Muscle layer of duodenum (tissue), 2 donors: ENCODE measurements around the gene TOGARAM1.

ENCODE experiments used
- H3K27ac ChIP-seq: one replicate; pipeline ENCODE4 v1.7.0; 2013; ENCODE audit warnings: mild to moderate bottlenecking, low read length
- H3K27me3 ChIP-seq: one replicate; pipeline ENCODE4 v1.7.0; 2013; ENCODE audit warnings: low read depth, mild to moderate bottlenecking, control low read depth, low read length
- H3K36me3 ChIP-seq, 2 donors: one replicate each; pipeline ENCODE4 v1.7.0; 2013; ENCODE audit warnings: low read length in 2 of 2, control low read depth in 1 of 2, mild to moderate bottlenecking in 1 of 2; ENCODE audit not compliant: insufficient read depth in 2 of 2, control insufficient read depth in 1 of 2
- H3K4me1 ChIP-seq, 2 donors: one replicate each; pipeline ENCODE4 v1.7.0; 2013; ENCODE audit warnings: low read length in 2 of 2, mild to moderate bottlenecking in 2 of 2, control low read depth in 1 of 2, moderate library complexity in 1 of 2; ENCODE audit not compliant: insufficient read depth in 2 of 2, control insufficient read depth in 1 of 2
- H3K4me3 ChIP-seq, 2 donors: one replicate each; pipeline ENCODE4 v1.7.0; 2013; ENCODE audit warnings: low read length in 2 of 2, low read depth in 1 of 2, mild to moderate bottlenecking in 1 of 2
- H3K9me3 ChIP-seq, 2 donors: one replicate each; pipeline ENCODE4 v1.7.0; 2013; ENCODE audit warnings: low read length in 2 of 2, control low read depth in 1 of 2, mild to moderate bottlenecking in 1 of 2; ENCODE audit not compliant: control insufficient read depth in 1 of 2
- donor health status: healthy.

The TOGARAM1 gene

DNA sequence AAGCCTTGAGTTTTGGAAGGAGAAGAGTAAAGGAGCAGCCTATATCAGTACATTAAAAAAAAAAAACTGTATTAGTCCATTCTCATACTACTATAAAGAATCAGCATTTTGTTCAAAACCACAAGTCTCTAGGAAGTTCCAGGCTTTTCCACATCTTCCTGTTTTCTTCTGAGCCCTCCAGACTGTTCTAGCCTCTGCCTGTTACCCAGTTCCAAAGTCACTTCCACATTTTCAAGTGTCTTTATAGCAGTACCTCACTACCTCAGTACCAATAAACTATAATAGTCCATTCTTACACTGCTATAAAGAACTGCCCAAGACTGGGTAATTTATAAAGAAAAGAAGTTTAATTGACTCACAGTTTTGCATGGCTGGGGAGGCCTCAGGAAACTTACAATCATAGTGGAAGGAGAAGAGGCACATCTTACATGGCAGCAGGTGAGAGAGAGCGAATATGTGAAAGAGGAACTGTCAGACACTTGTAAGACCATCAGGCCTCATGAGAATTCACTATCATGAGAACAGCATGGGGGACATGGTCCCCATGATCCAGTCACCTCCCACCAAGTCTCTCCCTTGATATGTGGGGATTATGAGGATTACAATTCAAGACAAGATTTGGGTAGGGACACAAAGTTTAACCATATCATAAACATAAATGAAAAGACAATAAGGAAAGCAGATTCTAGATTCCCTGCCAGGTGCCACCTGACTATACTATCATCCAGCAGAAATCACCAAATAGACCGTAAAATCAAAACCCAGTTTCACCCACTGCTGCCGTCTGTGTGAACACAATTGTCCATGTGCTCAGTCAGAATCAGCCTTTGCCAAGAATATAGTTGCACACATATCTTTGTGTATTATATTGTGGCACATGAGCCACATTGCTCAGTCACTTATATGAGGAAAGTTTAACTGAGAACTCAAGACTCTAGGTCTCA, 27.8 kb downstream of the TOGARAM1 start:
- H3K4me1 ChIP-seq = no peaks in the 10 kb centered on the region
- no peaks in the 10 kb centered on the region for H3K9me3 ChIP-seq
- no peaks in the 10 kb centered on the region for H3K36me3 ChIP-seq
- no peaks in the 10 kb centered on the region for H3K27me3 ChIP-seq
- no peak overlapping the region for H3K27ac ChIP-seq
- H3K4me3 ChIP-seq = no peak overlapping the region

DNA sequence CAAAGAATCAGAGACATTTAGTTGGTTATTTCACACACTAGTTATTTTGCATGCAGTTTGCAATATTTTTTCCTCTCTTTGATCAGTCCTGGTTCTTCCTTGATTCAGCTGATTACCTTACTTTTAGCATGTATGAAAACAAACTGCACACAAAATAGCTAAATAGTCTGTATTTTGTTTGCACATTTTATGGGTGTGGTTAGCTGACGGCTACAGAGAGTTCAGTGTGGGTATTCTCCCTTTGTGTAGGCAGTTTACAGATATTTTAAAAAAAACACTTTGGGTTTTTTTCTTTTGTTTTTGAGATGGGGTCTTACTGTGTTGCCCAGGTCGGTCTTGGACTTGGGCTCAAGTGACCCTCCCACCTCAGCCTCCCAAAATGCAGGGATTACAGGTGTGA, 28.5 kb downstream of the TOGARAM1 start:
- no peak overlapping the region for H3K27ac ChIP-seq

DNA sequence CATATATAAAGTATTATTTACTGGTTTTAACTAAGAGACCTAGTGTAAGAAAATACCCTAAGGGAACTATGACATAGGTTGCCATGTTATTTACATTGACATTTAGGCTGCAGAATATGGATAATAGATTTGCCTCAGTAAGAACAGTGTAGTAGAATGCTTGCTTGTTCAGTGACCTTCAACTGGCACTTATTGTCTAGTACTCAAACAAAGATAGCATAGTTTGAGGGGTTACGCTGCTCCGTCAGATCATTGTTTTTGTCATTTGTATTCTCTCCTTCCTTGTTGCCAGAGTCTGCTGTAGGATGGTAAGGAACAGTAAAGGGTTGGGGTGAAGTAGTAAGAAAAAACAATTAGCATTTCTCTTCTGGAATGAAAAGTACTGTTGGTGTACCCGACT, 33.2 kb downstream of the TOGARAM1 start:
- H3K27ac ChIP-seq = no peak overlapping the region
- peaks cover 0 to 2% of the 10 kb centered on the region in 2 donors for H3K36me3 ChIP-seq
- H3K9me3 ChIP-seq = no peaks in the 10 kb centered on the region
- no peaks in the 10 kb centered on the region for H3K27me3 ChIP-seq
- no peak overlapping the region for H3K4me3 ChIP-seq
- H3K4me1 ChIP-seq = no peaks in the 10 kb centered on the region

More for the DNA sequence above, 28.5 kb downstream of the TOGARAM1 start:
- Histone ChIP-seq H3K4me3 (no peak overlapping the region), H3K9me3 (no peaks in the 10 kb centered on the region), H3K27me3 (no peaks in the 10 kb centered on the region), H3K4me1 (no peaks in the 10 kb centered on the region), H3K36me3 (no peaks in the 10 kb centered on the region)

DNA sequence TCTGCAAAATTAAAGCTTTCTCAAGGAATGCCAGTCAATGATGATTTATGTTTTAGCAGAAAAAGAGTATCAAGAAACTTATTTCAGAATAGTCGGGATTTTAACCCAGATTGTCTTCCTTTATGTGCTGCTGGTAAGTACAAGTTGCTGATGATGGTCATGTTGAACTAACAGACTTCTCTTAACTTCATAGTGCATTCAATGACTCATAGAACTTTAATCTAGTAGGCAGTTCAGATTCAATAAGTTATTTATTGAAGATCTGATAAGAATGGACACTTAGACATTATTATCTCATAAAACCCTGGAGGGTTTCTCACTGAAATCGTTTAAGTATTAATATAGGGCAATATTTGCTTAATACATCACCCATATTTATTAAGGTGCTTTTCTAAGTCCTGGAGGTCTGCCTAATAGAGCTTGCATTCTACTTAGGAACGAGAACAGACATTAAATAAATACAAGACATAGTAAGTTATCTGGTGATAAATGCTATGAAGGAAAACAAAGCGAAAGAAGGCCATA, 33.8 kb downstream of the TOGARAM1 start:
- Histone ChIP-seq H3K27ac (no peak overlapping the region), H3K4me3 (no peak overlapping the region), H3K9me3 (no peaks in the 10 kb centered on the region), H3K4me1 (no peaks in the 10 kb centered on the region), H3K27me3 (no peaks in the 10 kb centered on the region), H3K36me3 (peaks cover 0 to 8% of the 10 kb centered on the region in 2 donors)

DNA sequence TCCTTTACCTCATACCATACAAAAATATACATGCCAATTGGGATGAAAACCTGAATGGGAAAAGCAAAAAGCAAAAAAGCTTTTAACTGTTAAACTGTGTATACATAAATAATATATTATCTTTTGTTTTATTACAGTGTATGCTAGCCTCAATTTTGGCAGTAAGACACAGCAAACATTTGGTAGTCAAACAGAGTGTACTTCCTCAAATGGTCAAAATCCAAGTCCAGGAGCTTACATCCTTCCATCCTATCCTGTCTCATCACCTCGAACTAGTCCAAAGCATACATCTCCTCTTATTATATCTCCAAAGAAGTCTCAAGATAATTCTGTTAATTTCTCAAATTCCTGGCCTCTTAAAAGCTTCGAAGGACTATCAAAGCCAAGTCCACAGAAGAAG, 41.9 kb downstream of the TOGARAM1 start:
- H3K9me3 ChIP-seq = no peaks in the 10 kb centered on the region
- H3K4me3 ChIP-seq = no peak overlapping the region
- H3K27ac ChIP-seq = no peak overlapping the region
- no peaks in the 10 kb centered on the region for H3K4me1 ChIP-seq
- peaks cover 5 to 10% of the 10 kb centered on the region in 2 donors for H3K36me3 ChIP-seq
- no peaks in the 10 kb centered on the region for H3K27me3 ChIP-seq

DNA sequence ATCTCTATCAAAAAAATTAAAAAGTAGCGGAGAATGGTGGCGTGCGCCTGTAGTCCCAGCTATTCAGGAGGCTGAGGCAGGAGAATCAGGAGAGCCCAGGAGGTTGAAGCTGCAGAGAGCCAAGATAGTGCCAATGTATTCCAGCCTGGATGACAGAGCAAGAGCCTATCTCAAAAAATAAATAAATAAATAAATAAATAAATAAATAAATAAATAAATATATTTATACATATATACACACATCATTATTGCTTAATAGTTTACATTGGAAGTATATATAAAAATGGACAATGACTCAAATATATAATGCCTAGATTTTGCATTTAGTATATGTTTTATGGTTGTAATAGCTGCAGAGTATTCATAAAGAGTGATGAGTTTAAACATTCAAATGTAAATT, 53.1 kb downstream of the TOGARAM1 start:
- no peak overlapping the region for H3K4me3 ChIP-seq
- peaks cover 7 to 19% of the 10 kb centered on the region in 2 donors for H3K36me3 ChIP-seq
- H3K27ac ChIP-seq = no peak overlapping the region
- H3K27me3 ChIP-seq = no peaks in the 10 kb centered on the region
- no peaks in the 10 kb centered on the region for H3K9me3 ChIP-seq
- H3K4me1 ChIP-seq = no peaks in the 10 kb centered on the region

DNA sequence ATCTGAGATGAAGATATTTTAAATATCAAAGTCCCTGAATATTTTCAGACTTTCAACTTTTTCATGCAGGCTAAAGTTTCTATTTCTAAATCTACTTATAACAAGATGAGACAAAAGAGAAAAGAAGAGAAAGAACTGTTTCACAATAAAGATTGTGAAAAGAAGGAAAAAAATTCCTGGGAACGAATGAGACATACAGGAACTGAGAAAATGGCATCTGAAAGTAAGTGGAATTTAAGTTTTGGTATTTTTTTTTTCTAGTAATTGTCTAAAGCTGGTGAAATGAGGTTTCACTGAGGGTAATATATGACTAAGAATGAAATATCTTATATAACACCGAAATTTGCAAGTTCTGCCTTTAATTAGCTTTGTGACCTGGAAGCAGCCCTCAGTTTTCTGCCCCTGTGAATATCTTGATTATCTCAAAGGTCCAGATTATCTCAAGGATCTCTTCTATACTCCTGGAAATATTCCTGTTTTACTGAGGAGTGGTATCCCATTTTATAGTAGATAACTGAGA, 66.2 kb downstream of the TOGARAM1 start:
- Histone ChIP-seq H3K4me1 (no peaks in the 10 kb centered on the region), H3K9me3 (no peaks in the 10 kb centered on the region), H3K27ac (no peak overlapping the region), H3K27me3 (no peaks in the 10 kb centered on the region), H3K36me3 (peaks cover 12 to 34% of the 10 kb centered on the region in 2 donors), H3K4me3 (no peak overlapping the region)

DNA sequence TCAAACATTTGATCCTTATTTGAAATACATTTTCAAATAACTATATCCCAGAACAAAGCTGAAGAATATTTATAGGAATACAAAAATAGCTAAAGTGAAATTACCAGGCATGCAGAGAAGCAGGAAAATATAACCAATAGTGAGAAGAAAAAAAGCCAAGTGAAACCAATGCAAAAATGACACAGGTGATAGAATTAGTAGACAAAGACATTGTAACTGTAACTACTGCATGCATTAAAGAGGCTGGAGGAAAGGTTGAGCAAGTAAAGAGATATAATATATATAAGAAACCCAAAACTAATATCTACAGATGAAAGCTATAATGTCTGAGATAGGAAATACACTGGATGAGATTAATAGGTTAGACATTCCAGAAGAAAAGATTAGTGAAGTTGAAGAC, 72.7 kb downstream of the TOGARAM1 start:
- no peaks in the 10 kb centered on the region for H3K4me1 ChIP-seq
- H3K9me3 ChIP-seq = no peaks in the 10 kb centered on the region
- H3K4me3 ChIP-seq = no peak overlapping the region
- H3K27ac ChIP-seq = no peak overlapping the region
- peaks cover 12 to 49% of the 10 kb centered on the region in 2 donors for H3K36me3 ChIP-seq
- H3K27me3 ChIP-seq = no peaks in the 10 kb centered on the region

DNA sequence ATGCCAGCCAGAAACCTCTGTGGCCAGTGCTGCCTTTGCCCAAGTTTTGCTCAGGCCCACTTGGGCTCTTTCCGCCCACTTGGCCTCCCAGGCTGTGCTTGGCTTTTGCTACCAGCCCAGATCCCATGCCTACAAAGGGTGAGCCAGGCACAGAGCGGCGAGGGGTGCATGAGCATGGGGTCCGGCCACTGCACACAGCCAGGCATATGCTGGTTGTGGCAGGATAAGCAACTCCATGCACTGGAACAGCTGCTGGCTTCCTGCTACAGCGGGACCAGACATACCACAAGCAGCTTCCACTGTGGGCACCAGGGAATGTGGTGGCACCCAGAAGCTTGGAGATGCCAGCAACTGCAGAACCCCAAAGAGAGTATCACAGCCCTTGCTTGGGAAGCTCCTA, 76.3 kb downstream of the TOGARAM1 start:
- H3K27me3 ChIP-seq = no peaks in the 10 kb centered on the region
- no peaks in the 10 kb centered on the region for H3K4me1 ChIP-seq
- no peak overlapping the region for H3K4me3 ChIP-seq
- no peaks in the 10 kb centered on the region for H3K9me3 ChIP-seq
- peaks cover 5 to 38% of the 10 kb centered on the region in 2 donors for H3K36me3 ChIP-seq
- no peak overlapping the region for H3K27ac ChIP-seq

DNA sequence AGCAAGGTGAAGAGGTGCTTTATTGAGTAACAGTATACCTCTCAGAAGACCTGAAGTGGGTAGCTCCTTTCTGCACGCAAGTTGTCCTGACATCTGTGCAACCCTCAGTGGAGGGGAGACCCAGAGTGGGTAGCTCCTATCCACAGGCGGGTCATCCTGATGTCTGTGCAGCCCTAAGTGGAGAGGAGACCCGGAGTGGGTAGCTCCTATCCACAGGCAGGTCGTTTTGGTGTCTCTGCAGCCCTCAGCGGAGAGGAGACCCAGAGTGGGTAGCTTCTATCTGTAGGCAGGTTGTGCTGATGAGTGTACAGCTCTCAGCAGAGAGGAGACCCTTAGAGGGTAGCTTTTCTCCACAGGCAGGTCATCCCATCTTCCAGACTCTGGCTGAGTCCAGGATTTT, 76.9 kb downstream of the TOGARAM1 start:
- no peaks in the 10 kb centered on the region for H3K27me3 ChIP-seq
- H3K4me1 ChIP-seq = no peaks in the 10 kb centered on the region
- peaks cover 9 to 33% of the 10 kb centered on the region in 2 donors for H3K36me3 ChIP-seq
- no peak overlapping the region for H3K27ac ChIP-seq
- H3K9me3 ChIP-seq = no peaks in the 10 kb centered on the region
- no peak overlapping the region for H3K4me3 ChIP-seq

DNA sequence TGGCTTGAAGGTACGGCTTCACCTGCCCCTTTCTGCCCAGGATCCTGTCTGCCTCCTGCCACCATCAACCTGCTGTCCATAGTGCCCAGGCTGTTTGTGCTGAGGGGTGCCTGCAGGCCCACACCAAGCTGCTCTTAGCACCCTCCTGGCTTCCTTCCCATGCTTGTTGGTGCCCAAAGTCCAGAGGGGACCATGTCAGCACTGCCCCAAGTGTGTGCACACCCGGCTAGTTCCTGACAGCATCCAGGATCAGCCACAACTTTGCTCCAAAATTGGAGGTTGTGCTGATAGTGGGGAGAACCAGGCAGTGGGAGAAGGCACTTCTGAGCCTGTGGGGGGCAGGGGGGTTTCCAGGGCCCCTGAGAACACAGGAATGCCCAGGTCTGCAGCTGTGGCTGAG, 77.4 kb downstream of the TOGARAM1 start:
- Histone ChIP-seq H3K4me3 (no peak overlapping the region), H3K9me3 (no peaks in the 10 kb centered on the region), H3K27me3 (no peaks in the 10 kb centered on the region), H3K4me1 (no peaks in the 10 kb centered on the region), H3K36me3 (peaks cover 9 to 28% of the 10 kb centered on the region in 2 donors), H3K27ac (no peak overlapping the region)
